IMR-90 (cell line): ENCODE measurements around the gene RAP1GAP2. TPM values are rescaled to one million over a fixed set of nuclear protein-coding genes. Genes with fewer than 3 reads are reported as not detected.

Source experiments
- ATAC-seq: fragments of 200-7000 bp; cut with Tn5 transposase; 2 replicates; pipeline ENCODE4 v1.9.1; 2020; ENCODE audit warnings: low read depth, mild to moderate bottlenecking, moderate library complexity
- BruUV-seq: library from RNA; stranded (reverse); fragments of 400-500 nt; replicated peaks from 2 replicates; lab custom pipeline; 2021; lab: Mats Ljungman, UMichigan
- CTCF ChIA-PET: fragments of 300-600 bp; formaldehyde crosslinking; extraction: SDS; loops from one replicate; lab custom pipeline; 2021; ENCODE audit warnings: antibody characterized with exemption; lab: Yijun Ruan, JAX
- POLR2A ChIA-PET: fragments of 300-600 bp; sonication (Branson Sonifier 250); formaldehyde crosslinking; loops from one replicate; lab custom pipeline; 2022; ENCODE audit warnings: antibody characterized with exemption; ENCODE audit not compliant: unreplicated experiment; lab: Charles Lee
- DNase-seq: peaks from one replicate; pipeline ENCODE4 v3.0.0; 2013
- H2AFZ ChIP-seq: replicated peaks from 2 replicates; pipeline ENCODE3; 2013; ENCODE audit warnings: low read length, mild to moderate bottlenecking; ENCODE audit not compliant: poor library complexity
- H2AK5ac ChIP-seq: 2 replicates; pipeline ENCODE4 v1.6.1; 2013; ENCODE audit warnings: low read depth, low read length, inconsistent platforms
- H2AK9ac ChIP-seq: replicated peaks from 2 replicates; pipeline ENCODE3; 2013; ENCODE audit warnings: mild to moderate bottlenecking, low read depth, low read length, moderate library complexity; ENCODE audit not compliant: poor library complexity
- H2BK120ac ChIP-seq: 2 replicates; pipeline ENCODE4 v1.6.1; 2013; ENCODE audit warnings: low read depth, low read length, inconsistent platforms
- H2BK15ac ChIP-seq: 3 replicates; pipeline ENCODE4 v1.6.1; 2013; ENCODE audit warnings: low read depth, low read length, inconsistent platforms
- H2BK20ac ChIP-seq: 2 replicates; pipeline ENCODE4 v1.6.1; 2013; ENCODE audit warnings: low read depth, mild to moderate bottlenecking, inconsistent platforms, low read length, moderate library complexity
- H2BK5ac ChIP-seq: 2 replicates; pipeline ENCODE4 v1.6.1; 2013; ENCODE audit warnings: mild to moderate bottlenecking, low read depth, low read length, inconsistent platforms; ENCODE audit not compliant: poor library complexity, severe bottlenecking
- H3K14ac ChIP-seq: replicated peaks from 2 replicates; pipeline ENCODE4 v1.6.1; 2013; ENCODE audit warnings: low read depth, low read length, inconsistent platforms
- H3K18ac ChIP-seq: 2 replicates; pipeline ENCODE4 v1.6.1; 2013; ENCODE audit warnings: low read depth, low read length, control low read depth
- H3K23ac ChIP-seq: 2 replicates; pipeline ENCODE4 v1.6.1; 2013; ENCODE audit warnings: low read depth, low read length, inconsistent platforms
- H3K27ac ChIP-seq: 2 replicates; pipeline ENCODE4 v1.5.1; 2013; ENCODE audit warnings: mild to moderate bottlenecking, control low read depth, low read length; ENCODE audit not compliant: insufficient read depth
- H3K27me3 ChIP-seq: 2 replicates; pipeline ENCODE4 v1.6.1; 2013; ENCODE audit warnings: low read length; ENCODE audit not compliant: control insufficient read depth, insufficient read depth
- H3K36me3 ChIP-seq: 2 replicates; pipeline ENCODE4 v1.6.1; 2013; ENCODE audit warnings: low read length, mixed read lengths; ENCODE audit not compliant: control insufficient read depth, insufficient read depth
- H3K4ac ChIP-seq: 2 replicates; pipeline ENCODE4 v1.6.1; 2013; ENCODE audit warnings: low read depth, low read length, inconsistent platforms
- H3K4me1 ChIP-seq: 2 replicates; pipeline ENCODE4 v1.6.1; 2013; ENCODE audit warnings: low read length, mixed read lengths; ENCODE audit not compliant: control insufficient read depth, insufficient read depth
- H3K4me2 ChIP-seq: 2 replicates; pipeline ENCODE4 v1.6.1; 2013; ENCODE audit warnings: low read depth, mild to moderate bottlenecking, control low read depth, low read length, moderate library complexity
- H3K4me3 ChIP-seq: 2 replicates; pipeline ENCODE4 v1.5.1; 2013; ENCODE audit warnings: low read depth, mild to moderate bottlenecking, control low read depth, low read length, moderate library complexity; ENCODE audit not compliant: insufficient read depth
- H3K56ac ChIP-seq: 2 replicates; pipeline ENCODE4 v1.6.1; 2013; ENCODE audit warnings: low read length, inconsistent platforms; ENCODE audit not compliant: insufficient read depth; ENCODE audit errors: extremely low read depth
- H3K79me1 ChIP-seq, 2 experiments: 2 replicates each; pipeline ENCODE4 v1.6.1; 2013; ENCODE audit warnings: low read length in 2 of 2, inconsistent platforms in 1 of 2, low read depth in 1 of 2
- H3K9ac ChIP-seq: 2 replicates; pipeline ENCODE4 v1.6.1; 2013; ENCODE audit warnings: low read depth, low read length, control low read depth
- H3K9me1 ChIP-seq: 2 replicates; pipeline ENCODE4 v1.6.1; 2013; ENCODE audit warnings: low read length, inconsistent platforms; ENCODE audit not compliant: insufficient read depth
- H3K9me3 ChIP-seq: 2 replicates; pipeline ENCODE4 v1.6.1; 2013; ENCODE audit warnings: low read length; ENCODE audit not compliant: control insufficient read depth, insufficient read depth
- H4K20me1 ChIP-seq: 2 replicates; pipeline ENCODE4 v1.6.1; 2013; ENCODE audit warnings: low read length, inconsistent platforms; ENCODE audit not compliant: insufficient read depth
- H4K5ac ChIP-seq: 2 replicates; pipeline ENCODE4 v1.6.1; 2013; ENCODE audit warnings: mild to moderate bottlenecking, low read depth, low read length, control low read depth
- H4K8ac ChIP-seq, 2 experiments: 2 replicates each; pipeline ENCODE4 v1.6.1; 2013; ENCODE audit warnings: low read depth in 2 of 2, low read length in 2 of 2, control low read depth in 1 of 2, inconsistent platforms in 1 of 2
- H4K91ac ChIP-seq: 2 replicates; pipeline ENCODE4 v1.6.1; 2013; ENCODE audit warnings: low read depth, low read length, inconsistent platforms; ENCODE audit not compliant: insufficient read depth
- CEBPB ChIP-seq: IDR thresholded peaks from 2 replicates; pipeline ENCODE4 v1.6.1; 2012; ENCODE audit warnings: low read depth, low read length, improper control_type of control experiment
- FOS ChIP-seq: fragments of 150-350 bp; IDR thresholded peaks from 2 replicates; pipeline ENCODE4 v1.6.1; 2016; ENCODE audit warnings: low read depth, low read length
- MAFK ChIP-seq: IDR thresholded peaks from 2 replicates; pipeline ENCODE4 v1.6.1; 2012; ENCODE audit warnings: low read depth, low read length, improper control_type of control experiment
- MAZ ChIP-seq: IDR thresholded peaks from 2 replicates; pipeline ENCODE4 v1.6.1; 2012; ENCODE audit warnings: low read depth, mild to moderate bottlenecking, low read length, improper control_type of control experiment, moderate library complexity, borderline replicate concordance
- RAD21 ChIP-seq: IDR thresholded peaks from 2 replicates; pipeline ENCODE4 v1.6.1; 2012; ENCODE audit warnings: low read length, improper control_type of control experiment
- SMC3 ChIP-seq: fragments of 150-350 bp; IDR thresholded peaks from 2 replicates; pipeline ENCODE4 v1.6.1; 2016; ENCODE audit warnings: low read depth, mild to moderate bottlenecking, antibody characterized with exemption, low read length, moderate library complexity
- WGBS, 2 experiments: methylation state at CpG; one replicate each; pipeline versions ENCODE4 v1.1.5 to v1.1.7; 2013; ENCODE audit warnings: missing lambda C conversion rate in 2 of 2; ENCODE audit not compliant: insufficient read length in 1 of 2; ENCODE audit errors: extremely low coverage in 2 of 2; 5-methylcytosine and 5-hydroxymethylcytosine counted together
- dilution Hi-C: fragments of 300-500 bp; cut with HindIII; formaldehyde crosslinking; loops from one replicate; pipeline ENCODE4 v1.14.3; 2018; ENCODE audit warnings: low sequenced_read_pairs; ENCODE audit not compliant: unreplicated experiment
- in situ Hi-C: fragments of 300-500 bp; cut with MboI; formaldehyde crosslinking; loops from 3 replicates; pipeline ENCODE4 v1.14.3; 2019; ENCODE audit warnings: low sequenced_read_pairs, inconsistent platforms, mixed read lengths
- intact Hi-C: fragments of 100-400 bp; cut with micrococcal nuclease; formaldehyde crosslinking; loops from 2 replicates; pipeline ENCODE4 v1.10.0; 2022
- polyA plus RNA-seq, 3 experiments: library from polyadenylated mRNA; depleted of rRNA; stranded (reverse); fragments of >200 nt; gene quantifications; 2 replicates each; pipeline ENCODE4 v1.2.3, GENCODE V29; 2012; ENCODE audit warnings: low replicate concordance in 1 of 3
- total RNA-seq: library from RNA; depleted of rRNA; stranded (reverse); fragments of >200 nt; gene quantifications from 2 replicates; pipeline ENCODE4 v1.2.3, GENCODE V29; 2012
- TF ChIP-seq, protein P1 (sequence below): fragments of 150-350 bp; IDR thresholded peaks from 2 replicates; pipeline ENCODE4 v1.6.1; 2016; ENCODE audit warnings: low read depth, mild to moderate bottlenecking, low read length, moderate library complexity, borderline replicate concordance
- TF ChIP-seq, protein P2 (sequence below): conservative IDR thresholded peaks from 2 replicates; pipeline ENCODE4 v1.5.1; 2012; ENCODE audit warnings: mild to moderate bottlenecking, low read depth, low read length, improper control_type of control experiment
- TF ChIP-seq, protein P3 (sequence below): fragments of 150-350 bp; IDR thresholded peaks from 2 replicates; pipeline ENCODE4 v1.6.1; 2017; ENCODE audit warnings: mild to moderate bottlenecking, antibody characterized with exemption, low read length, low read depth

RAP1GAP2 gene
- total and polyA plus RNA-seq, 2 of the 4 experiments (the other 2 are of a cell fraction), result 5.7 to 7.5 TPM

- TF ChIP-seq MAZ, result no peak
Observed at GRCh38 chr17:2792366-2793169, 3.7 kb upstream of the RAP1GAP2 start (continued).

DNA sequence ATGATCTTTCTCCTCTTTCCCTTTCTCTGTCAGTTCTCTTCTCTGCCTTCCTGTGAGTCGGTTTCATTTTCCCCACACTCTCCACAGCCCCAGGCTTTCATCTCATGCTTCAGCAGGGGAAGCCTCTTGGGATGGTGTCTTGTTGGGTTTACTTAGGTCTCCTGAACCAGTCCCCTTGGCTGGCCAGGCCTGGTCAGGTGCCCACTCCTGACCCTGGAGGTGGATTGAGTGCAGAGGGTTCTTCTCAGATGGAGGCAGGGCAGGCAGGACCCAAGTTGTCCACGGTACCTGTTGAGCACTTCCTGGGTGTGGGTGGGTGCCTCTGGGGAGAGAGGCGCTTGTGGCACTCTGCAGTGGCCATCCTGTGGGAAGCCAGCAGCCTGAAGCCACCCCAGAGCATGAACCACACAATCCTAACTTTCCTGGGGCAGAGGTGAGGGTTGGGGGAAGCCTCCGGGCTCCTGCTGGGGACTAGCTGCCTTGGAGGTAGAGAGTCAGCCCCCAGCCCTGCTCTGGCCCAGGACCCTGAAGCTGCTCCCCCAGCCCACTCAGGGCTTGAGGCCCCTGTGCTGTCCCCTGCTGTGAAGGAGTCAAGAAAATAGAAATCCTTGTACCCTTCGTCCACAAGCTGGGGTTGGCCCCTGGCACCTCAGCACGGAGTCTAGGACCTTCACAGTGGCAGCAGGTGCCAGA, 2.0 kb upstream of the RAP1GAP2 start:
- Histone ChIP-seq H3K4me2 (no peak overlapping the region), H2BK15ac (no peak overlapping the region), H3K56ac (no peak overlapping the region), H2BK5ac (no peak overlapping the region), H4K5ac (no peak overlapping the region), H3K9me1 (no peaks in the 10 kb centered on the region), H2BK120ac (no peak overlapping the region), H3K9me3 (no peaks in the 10 kb centered on the region), H3K23ac (no peak overlapping the region), H3K4me1 (no peaks in the 10 kb centered on the region), H2AK9ac (no peak overlapping the region), H4K20me1 (no peaks in the 10 kb centered on the region; the same call in 1 of the 2 replicates), H3K27ac (no peak overlapping the region), H3K4ac (no peak overlapping the region), H4K91ac (no peak overlapping the region), H2AFZ (no peak overlapping the region), H3K79me1 (no peaks in the 10 kb centered on the region), H3K36me3 (no peaks in the 10 kb centered on the region), H3K18ac (no peak overlapping the region), H3K9ac (no peak overlapping the region), H3K14ac (no peak overlapping the region), H2AK5ac (no peak overlapping the region), H3K4me3 (no peak overlapping the region), H3K27me3 (peaks cover 22% of the 10 kb centered on the region), H4K8ac (no peak overlapping the region), H2BK20ac (no peak overlapping the region)
- dilution Hi-C loops (no loop called here), in situ Hi-C loops (no loop called here), intact Hi-C loops (no loop called here)
- BruUV-seq, result no TSS peak
- ChIA-PET POLR2A (no interaction called here), CTCF (no interaction called here)
- no peak; the same call in 1 of the 2 replicates for ATAC-seq
- TF ChIP-seq, protein P1, sequence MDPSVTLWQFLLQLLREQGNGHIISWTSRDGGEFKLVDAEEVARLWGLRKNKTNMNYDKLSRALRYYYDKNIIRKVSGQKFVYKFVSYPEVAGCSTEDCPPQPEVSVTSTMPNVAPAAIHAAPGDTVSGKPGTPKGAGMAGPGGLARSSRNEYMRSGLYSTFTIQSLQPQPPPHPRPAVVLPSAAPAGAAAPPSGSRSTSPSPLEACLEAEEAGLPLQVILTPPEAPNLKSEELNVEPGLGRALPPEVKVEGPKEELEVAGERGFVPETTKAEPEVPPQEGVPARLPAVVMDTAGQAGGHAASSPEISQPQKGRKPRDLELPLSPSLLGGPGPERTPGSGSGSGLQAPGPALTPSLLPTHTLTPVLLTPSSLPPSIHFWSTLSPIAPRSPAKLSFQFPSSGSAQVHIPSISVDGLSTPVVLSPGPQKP, result no peak
- TF ChIP-seq, protein P2, sequence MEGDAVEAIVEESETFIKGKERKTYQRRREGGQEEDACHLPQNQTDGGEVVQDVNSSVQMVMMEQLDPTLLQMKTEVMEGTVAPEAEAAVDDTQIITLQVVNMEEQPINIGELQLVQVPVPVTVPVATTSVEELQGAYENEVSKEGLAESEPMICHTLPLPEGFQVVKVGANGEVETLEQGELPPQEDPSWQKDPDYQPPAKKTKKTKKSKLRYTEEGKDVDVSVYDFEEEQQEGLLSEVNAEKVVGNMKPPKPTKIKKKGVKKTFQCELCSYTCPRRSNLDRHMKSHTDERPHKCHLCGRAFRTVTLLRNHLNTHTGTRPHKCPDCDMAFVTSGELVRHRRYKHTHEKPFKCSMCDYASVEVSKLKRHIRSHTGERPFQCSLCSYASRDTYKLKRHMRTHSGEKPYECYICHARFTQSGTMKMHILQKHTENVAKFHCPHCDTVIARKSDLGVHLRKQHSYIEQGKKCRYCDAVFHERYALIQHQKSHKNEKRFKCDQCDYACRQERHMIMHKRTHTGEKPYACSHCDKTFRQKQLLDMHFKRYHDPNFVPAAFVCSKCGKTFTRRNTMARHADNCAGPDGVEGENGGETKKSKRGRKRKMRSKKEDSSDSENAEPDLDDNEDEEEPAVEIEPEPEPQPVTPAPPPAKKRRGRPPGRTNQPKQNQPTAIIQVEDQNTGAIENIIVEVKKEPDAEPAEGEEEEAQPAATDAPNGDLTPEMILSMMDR, result no peak
- TF ChIP-seq FOS (no peak), MAFK (no peak), CEBPB (no peak), RAD21 (no peak), SMC3 (no peak)
- TF ChIP-seq, protein P3, sequence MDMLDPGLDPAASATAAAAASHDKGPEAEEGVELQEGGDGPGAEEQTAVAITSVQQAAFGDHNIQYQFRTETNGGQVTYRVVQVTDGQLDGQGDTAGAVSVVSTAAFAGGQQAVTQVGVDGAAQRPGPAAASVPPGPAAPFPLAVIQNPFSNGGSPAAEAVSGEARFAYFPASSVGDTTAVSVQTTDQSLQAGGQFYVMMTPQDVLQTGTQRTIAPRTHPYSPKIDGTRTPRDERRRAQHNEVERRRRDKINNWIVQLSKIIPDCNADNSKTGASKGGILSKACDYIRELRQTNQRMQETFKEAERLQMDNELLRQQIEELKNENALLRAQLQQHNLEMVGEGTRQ, result no peak
- DNase-seq, result no peak
- no CpG with 5 or more reads among the region's 6 CpGs for WGBS, 2 experiments
